ENCODE data around the gene ST7.

- TF ChIP-seq SP1 (IDR thresholded peaks at IDR 0.05): no peak
- no peak for TF ChIP-seq L3MBTL2 (conservative IDR thresholded peaks at IDR 0.05)
- no peak for TF ChIP-seq SUZ12 (IDR thresholded peaks at IDR 0.05)
- TF ChIP-seq TARDBP (IDR thresholded peaks at IDR 0.05): no peak
- no peak for TF ChIP-seq PKNOX1 (IDR thresholded peaks at IDR 0.05)
- TF ChIP-seq LEF1 (IDR thresholded peaks at IDR 0.05; ENCODE audit: borderline replicate concordance): no peak
- no peak for TF ChIP-seq FOXM1 (IDR thresholded peaks at IDR 0.05; ENCODE audit: borderline replicate concordance)
- no peak for TF ChIP-seq FOXA1 (IDR thresholded peaks at IDR 0.05)
Observed at GRCh38 chr7:117088623-117089194, 135.4 kb downstream of the ST7 start.

Data from HEK293T (cell line).